CD14-positive monocyte (primary cell): Measurements from ENCODE around the gene GALNT17. TPM values are rescaled to one million over a fixed set of nuclear protein-coding genes. Genes with fewer than 3 reads are reported as not detected.

Source experiments
- DNase-seq, 3 donors: peaks; one replicate each; pipeline ENCODE4 v3.0.0-alpha.2; 2011 to 2022
- H2AFZ ChIP-seq: 2 replicates; pipeline ENCODE4 v1.6.0; 2012; ENCODE audit warnings: mild to moderate bottlenecking, low read depth, low read length, inconsistent platforms; ENCODE audit not compliant: insufficient read depth, poor library complexity, severe bottlenecking
- H3K27ac ChIP-seq, 2 donors: 1 replicate in 1 of 2; 2 replicates in 1 of 2; pipeline ENCODE4 v1.5.1; 2012 to 2013; ENCODE audit warnings: low read length in 2 of 2, control low read depth in 1 of 2, inconsistent platforms in 1 of 2, low read depth in 1 of 2, mild to moderate bottlenecking in 1 of 2
- H3K27me3 ChIP-seq, 2 donors: one replicate each; pipeline versions ENCODE4 v1.6.0 to v1.6.1; 2011 to 2013; ENCODE audit warnings: low read length in 2 of 2; ENCODE audit not compliant: control insufficient read depth in 2 of 2, insufficient read depth in 2 of 2
- H3K36me3 ChIP-seq, 2 donors: replicated peaks in 1 of 2; 1 replicate in 1 of 2; 2 replicates in 1 of 2; pipeline versions ENCODE4 v1.5.1 to v1.6.1; 2012 to 2013; ENCODE audit warnings: low read length in 2 of 2, control low read depth in 1 of 2, inconsistent platforms in 1 of 2, mild to moderate bottlenecking in 1 of 2; ENCODE audit not compliant: insufficient read depth in 2 of 2, control insufficient read depth in 1 of 2
- H3K4me1 ChIP-seq, 2 donors: 1 replicate in 1 of 2; 2 replicates in 1 of 2; pipeline versions ENCODE4 v1.5.1 to v1.6.1; 2012 to 2013; ENCODE audit warnings: low read length in 2 of 2, control low read depth in 1 of 2, inconsistent platforms in 1 of 2, mild to moderate bottlenecking in 1 of 2, moderate library complexity in 1 of 2; ENCODE audit not compliant: insufficient read depth in 2 of 2, control insufficient read depth in 1 of 2
- H3K4me2 ChIP-seq: replicated peaks from 2 replicates; pipeline ENCODE3; 2012; ENCODE audit warnings: low read length, moderate library complexity, mild to moderate bottlenecking; ENCODE audit not compliant: poor library complexity, severe bottlenecking; ENCODE audit errors: extremely low read depth
- H3K4me3 ChIP-seq, 3 experiments: fragments of 200-600 bp in 1 of 3; sonication (generic) in 1 of 3; replicated peaks in 1 of 3; 1 replicate in 2 of 3; 2 replicates in 1 of 3; pipeline ENCODE4 v1.5.1; 2011 to 2013; ENCODE audit warnings: low read length in 3 of 3, mild to moderate bottlenecking in 3 of 3, control low read depth in 2 of 3, low read depth in 2 of 3, inconsistent platforms in 1 of 3, moderate library complexity in 1 of 3
- H3K79me2 ChIP-seq: 2 replicates; pipeline ENCODE4 v1.6.0; 2012; ENCODE audit warnings: mild to moderate bottlenecking, control low read depth, inconsistent platforms, low read length, moderate library complexity; ENCODE audit not compliant: insufficient read depth
- H3K9ac ChIP-seq: 2 replicates; pipeline ENCODE4 v1.6.0; 2017; ENCODE audit warnings: low read length, mild to moderate bottlenecking; ENCODE audit not compliant: insufficient read depth, poor library complexity, severe bottlenecking
- H3K9me3 ChIP-seq, 2 donors: replicated peaks in 1 of 2; 1 replicate in 1 of 2; 2 replicates in 1 of 2; pipeline versions ENCODE4 v1.5.1 to v1.6.1; 2012 to 2013; ENCODE audit warnings: low read length in 2 of 2, control low read depth in 1 of 2; ENCODE audit not compliant: control insufficient read depth in 1 of 2, insufficient read depth in 1 of 2
- H4K20me1 ChIP-seq: 2 replicates; pipeline ENCODE4 v1.6.0; 2012; ENCODE audit warnings: mild to moderate bottlenecking, low read length, control low read depth, moderate library complexity; ENCODE audit not compliant: insufficient read depth
- H3K27ac Mint-ChIP-seq, 7 donors: one replicate each; pipeline ENCODE4 v1.8.0; 2020; ENCODE audit warnings: mild to moderate bottlenecking in 7 of 7, mixed read lengths in 7 of 7, moderate library complexity in 6 of 7, inconsistent platforms in 2 of 7
- H3K27me3 Mint-ChIP-seq, 3 donors: one replicate each; pipeline ENCODE4 v1.8.0; 2021 to 2022; ENCODE audit warnings: low read depth in 3 of 3, mild to moderate bottlenecking in 3 of 3, mixed read lengths in 3 of 3, moderate library complexity in 3 of 3, inconsistent platforms in 1 of 3
- H3K36me3 Mint-ChIP-seq, 2 donors: one replicate each; pipeline ENCODE4 v1.8.0; 2020; ENCODE audit warnings: mixed read lengths in 2 of 2, inconsistent platforms in 1 of 2, mild to moderate bottlenecking in 1 of 2
- H3K4me1 Mint-ChIP-seq: one replicate; pipeline ENCODE4 v1.8.0; 2020; ENCODE audit warnings: mild to moderate bottlenecking, mixed read lengths
- H3K4me3 Mint-ChIP-seq, 2 donors: one replicate each; pipeline ENCODE4 v1.8.0; 2020; ENCODE audit warnings: mild to moderate bottlenecking in 2 of 2, mixed read lengths in 2 of 2, moderate library complexity in 1 of 2
- H3K9me3 Mint-ChIP-seq, 7 donors: one replicate each; pipeline ENCODE4 v1.8.0; 2020 to 2022; ENCODE audit warnings: mixed read lengths in 7 of 7, mild to moderate bottlenecking in 6 of 7, moderate library complexity in 6 of 7, inconsistent platforms in 2 of 7
- CTCF ChIP-seq: fragments of 200-600 bp; IDR thresholded peaks from one replicate; pipeline ENCODE4 v1.8.0; 2022; ENCODE audit warnings: antibody characterized with exemption, mild to moderate bottlenecking
- WGBS: methylation state at CpG from one replicate; pipeline ENCODE4 v1.1.5; 2013; ENCODE audit warnings: missing lambda C conversion rate; ENCODE audit not compliant: insufficient coverage; 5-methylcytosine and 5-hydroxymethylcytosine counted together
- intact Hi-C, 2 donors: fragments of 100-400 bp; cut with micrococcal nuclease; formaldehyde crosslinking; loops; one replicate each; pipeline versions ENCODE4 v1.15.0 to v1.15.1; 2023
- polyA plus RNA-seq, 3 donors: library from polyadenylated mRNA; depleted of rRNA in 1 of 3; unstranded in 2 of 3; stranded (reverse) in 1 of 3; fragments of 300-500 nt in 2 of 3; fragments of >200 nt in 1 of 3; fragmentation: Illumina TruSeq in 2 of 3; gene quantifications; 1 replicate in 2 of 3; 2 replicates in 1 of 3; pipeline ENCODE4 v1.2.3, GENCODE V29; 2012 to 2021

The GALNT17 gene
- polyA plus RNA-seq, 3 donors, result not detected

- H3K27me3 Mint-ChIP-seq, result peaks cover 0 to 2% (median 0%) of the 10 kb centered on the region in 3 donors
- no peak overlapping the region for H2AFZ ChIP-seq
Observed at GRCh38 chr7:71661671-71662224, 529.8 kb downstream of the GALNT17 start.

GRCh38 chr7:71665716-71666115 lies 533.8 kb downstream of the GALNT17 start:
- no peaks in the 10 kb centered on the region for H4K20me1 ChIP-seq
- no peak for TF ChIP-seq CTCF
- no peak overlapping the region for H3K4me3 ChIP-seq
- 100% methylated on average over 1 of the region's 3 CpGs for WGBS
- no peaks in the 10 kb centered on the region for H3K36me3 ChIP-seq
- H3K4me2 ChIP-seq, result no peak overlapping the region
- Mint-ChIP-seq H3K9me3 (peaks cover 2 to 20% (median 9%) of the 10 kb centered on the region in 7 donors), H3K4me3 (no peak overlapping the region), H3K4me1 (no peaks in the 10 kb centered on the region), H3K27ac (no peak overlapping the region), H3K36me3 (no peaks in the 10 kb centered on the region), H3K27me3 (no peaks in the 10 kb centered on the region)
- no peaks in the 10 kb centered on the region for H3K79me2 ChIP-seq
- H3K27ac ChIP-seq, result no peak overlapping the region
- no peak overlapping the region for H2AFZ ChIP-seq
- H3K9ac ChIP-seq, result no peak overlapping the region
- intact Hi-C loops, result no loop called here
- H3K9me3 ChIP-seq, result peaks cover 5 to 13% of the 10 kb centered on the region in 2 donors
- no peaks in the 10 kb centered on the region for H3K27me3 ChIP-seq
- no peak for DNase-seq
- no peaks in the 10 kb centered on the region for H3K4me1 ChIP-seq

More at GRCh38 chr7:71661671-71662224, 529.8 kb downstream of the GALNT17 start:
- WGBS, result 100% methylated on average over 1 of the region's 1 CpG
- Histone ChIP-seq H3K4me1 (no peaks in the 10 kb centered on the region), H3K79me2 (no peaks in the 10 kb centered on the region), H3K4me3 (no peak overlapping the region), H3K27ac (no peak overlapping the region), H3K4me2 (no peak overlapping the region), H3K36me3 (no peaks in the 10 kb centered on the region), H3K27me3 (no peaks in the 10 kb centered on the region), H3K9ac (no peak overlapping the region), H4K20me1 (no peaks in the 10 kb centered on the region), H3K9me3 (peaks cover 5 to 13% of the 10 kb centered on the region in 2 donors)
- no peaks in the 10 kb centered on the region for H3K36me3 Mint-ChIP-seq
- no peak overlapping the region for H3K4me3 Mint-ChIP-seq
- H3K27ac Mint-ChIP-seq, result no peak overlapping the region
- H3K4me1 Mint-ChIP-seq, result no peaks in the 10 kb centered on the region
- no peak for DNase-seq
- peaks cover 2 to 15% (median 11%) of the 10 kb centered on the region in 7 donors for H3K9me3 Mint-ChIP-seq
- no peak for TF ChIP-seq CTCF
- intact Hi-C loops, result no loop called here
